Chondrocyte (in vitro differentiated cells): ENCODE measurements around the gene PDE4D. TPM values are rescaled to one million over a fixed set of nuclear protein-coding genes. Genes with fewer than 3 reads are reported as not detected.

Source experiments
- DNase-seq: peaks from one replicate; pipeline ENCODE4 v3.0.0; 2021; ENCODE audit warnings: mixed read lengths, low spot score
- H3K27ac Mint-ChIP-seq: one replicate; pipeline ENCODE4 v1.8.0; 2021; ENCODE audit warnings: mild to moderate bottlenecking, moderate library complexity, mixed read lengths; ENCODE audit not compliant: unreplicated experiment
- H3K27me3 Mint-ChIP-seq: 2 replicates; pipeline ENCODE4 v1.8.0; 2021; ENCODE audit warnings: low read depth, mixed read lengths
- H3K36me3 Mint-ChIP-seq: 2 replicates; pipeline ENCODE4 v1.8.0; 2021; ENCODE audit warnings: low read depth, mixed read lengths
- H3K4me1 Mint-ChIP-seq: 2 replicates; pipeline ENCODE4 v1.8.0; 2021; ENCODE audit warnings: low read depth, mild to moderate bottlenecking, mixed read lengths
- H3K4me3 Mint-ChIP-seq: one replicate; pipeline ENCODE4 v1.8.0; 2021; ENCODE audit warnings: mild to moderate bottlenecking, moderate library complexity, mixed read lengths; ENCODE audit not compliant: unreplicated experiment
- H3K9me3 Mint-ChIP-seq: 2 replicates; pipeline ENCODE4 v1.8.0; 2021; ENCODE audit warnings: low read depth, mixed read lengths
- CTCF ChIP-seq: fragments of 200-600 bp; sonication (generic); IDR thresholded peaks from 2 replicates; pipeline ENCODE4 v1.5.0; 2021; ENCODE audit warnings: antibody characterized with exemption, mild to moderate bottlenecking, moderate library complexity
- total RNA-seq: library from RNA; stranded (reverse); gene quantifications from 3 replicates; pipeline ENCODE4 v1.2.1, GENCODE V29; 2021

The PDE4D gene
- total RNA-seq, 1 donor from 2014 or later: 21.1 TPM

- no peak for DNase-seq
- no peaks in the 10 kb centered on the region for H3K4me1 Mint-ChIP-seq
- H3K36me3 Mint-ChIP-seq: no peaks in the 10 kb centered on the region
- H3K27me3 Mint-ChIP-seq: no peaks in the 10 kb centered on the region
- no peak overlapping the region for H3K4me3 Mint-ChIP-seq
- H3K9me3 Mint-ChIP-seq: no peaks in the 10 kb centered on the region
- TF ChIP-seq CTCF: no peak
- H3K27ac Mint-ChIP-seq: no peak overlapping the region
Measured at GRCh38 chr5:59554501-59554900, 339.0 kb downstream of the PDE4D start.

- Mint-ChIP-seq H3K4me3 (no peak overlapping the region), H3K36me3 (no peaks in the 10 kb centered on the region), H3K4me1 (peaks cover 3% of the 10 kb centered on the region), H3K27ac (no peak overlapping the region), H3K9me3 (no peaks in the 10 kb centered on the region), H3K27me3 (no peaks in the 10 kb centered on the region)
- no peak for DNase-seq
- no peak for TF ChIP-seq CTCF
Measured at GRCh38 chr5:59553992-59554391, 339.5 kb downstream of the PDE4D start.

GRCh38 chr5:59548807-59549357 is 344.6 kb downstream of the PDE4D start:
- H3K36me3 Mint-ChIP-seq: no peaks in the 10 kb centered on the region
- H3K27me3 Mint-ChIP-seq: no peaks in the 10 kb centered on the region
- H3K9me3 Mint-ChIP-seq: no peaks in the 10 kb centered on the region
- no peak overlapping the region for H3K4me3 Mint-ChIP-seq
- DNase-seq: no peak
- no peak for TF ChIP-seq CTCF
- no peak overlapping the region for H3K27ac Mint-ChIP-seq
- peaks cover 27% of the 10 kb centered on the region for H3K4me1 Mint-ChIP-seq

- peak overlapping the region; percentile 85 for H3K27ac Mint-ChIP-seq
- no peak overlapping the region for H3K4me3 Mint-ChIP-seq
- H3K27me3 Mint-ChIP-seq: no peaks in the 10 kb centered on the region
- H3K36me3 Mint-ChIP-seq: no peaks in the 10 kb centered on the region
- H3K4me1 Mint-ChIP-seq: peaks cover 38% of the 10 kb centered on the region
- TF ChIP-seq CTCF: no peak
- no peaks in the 10 kb centered on the region for H3K9me3 Mint-ChIP-seq
- no peak for DNase-seq
Measured at GRCh38 chr5:59547731-59548130, 345.8 kb downstream of the PDE4D start.

GRCh38 chr5:59544573-59544972 is 349.0 kb downstream of the PDE4D start:
- Mint-ChIP-seq H3K27ac (no peak overlapping the region), H3K36me3 (no peaks in the 10 kb centered on the region), H3K9me3 (no peaks in the 10 kb centered on the region), H3K27me3 (no peaks in the 10 kb centered on the region), H3K4me1 (peaks cover 43% of the 10 kb centered on the region), H3K4me3 (no peak overlapping the region)
- DNase-seq: no peak
- TF ChIP-seq CTCF: no peak
